NCI-H128 (cell line): ENCODE data around the gene SLC16A10.
"Not testable (repeated sequence)": the region's sequence is repeated elsewhere in the genome, so short reads cannot be mapped to it uniquely, and the experiment has no call there.

Source experiments
- DNase-seq: peaks from one replicate; lab custom pipeline; 2025; ENCODE audit not compliant: unreplicated experiment; lab: John Stamatoyannopoulos, UW

The SLC16A10 gene, protein sequence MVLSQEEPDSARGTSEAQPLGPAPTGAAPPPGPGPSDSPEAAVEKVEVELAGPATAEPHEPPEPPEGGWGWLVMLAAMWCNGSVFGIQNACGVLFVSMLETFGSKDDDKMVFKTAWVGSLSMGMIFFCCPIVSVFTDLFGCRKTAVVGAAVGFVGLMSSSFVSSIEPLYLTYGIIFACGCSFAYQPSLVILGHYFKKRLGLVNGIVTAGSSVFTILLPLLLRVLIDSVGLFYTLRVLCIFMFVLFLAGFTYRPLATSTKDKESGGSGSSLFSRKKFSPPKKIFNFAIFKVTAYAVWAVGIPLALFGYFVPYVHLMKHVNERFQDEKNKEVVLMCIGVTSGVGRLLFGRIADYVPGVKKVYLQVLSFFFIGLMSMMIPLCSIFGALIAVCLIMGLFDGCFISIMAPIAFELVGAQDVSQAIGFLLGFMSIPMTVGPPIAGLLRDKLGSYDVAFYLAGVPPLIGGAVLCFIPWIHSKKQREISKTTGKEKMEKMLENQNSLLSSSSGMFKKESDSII

DNA sequence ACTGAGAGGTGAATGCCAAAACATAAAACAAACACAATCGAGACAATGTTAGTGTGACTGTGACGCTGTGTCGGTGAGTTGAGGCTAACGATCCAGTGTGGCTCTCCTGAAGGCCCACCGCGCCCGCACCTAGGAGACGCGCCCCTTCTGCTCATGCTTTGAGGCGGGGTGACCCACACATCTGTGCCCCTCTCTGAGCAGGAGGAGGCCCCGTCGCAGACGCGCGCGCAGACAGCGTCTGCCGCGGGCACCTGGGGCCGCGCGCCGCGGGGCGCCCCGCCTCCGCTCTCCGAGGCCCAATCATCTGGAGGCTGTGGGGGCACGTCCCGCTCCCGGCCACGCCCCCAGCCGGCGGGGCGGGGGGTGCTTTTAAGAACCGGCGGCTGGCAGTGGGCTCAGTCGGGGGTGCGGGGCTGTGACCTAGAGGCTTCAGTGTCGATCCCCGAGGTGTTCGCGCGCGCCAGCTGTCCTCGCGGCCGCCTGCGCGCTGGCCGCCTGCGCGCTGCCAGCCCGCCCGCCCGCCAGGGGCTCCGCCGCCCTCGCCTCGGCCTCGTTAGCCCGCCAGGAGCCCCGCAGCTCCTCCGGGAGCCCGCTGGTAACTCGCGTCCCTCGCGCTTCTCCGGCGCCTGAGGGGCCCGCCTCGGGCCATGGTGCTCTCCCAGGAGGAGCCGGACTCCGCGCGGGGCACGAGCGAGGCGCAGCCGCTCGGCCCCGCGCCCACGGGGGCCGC, at the start of gene SLC16A10:
Gene SLC16A10, plus strand, starts transcription at position 398 of the 730 bp plus-strand sequence. Its CDS starts 250 bp downstream, at position 648.
- peak; percentile 76 for DNase-seq

DNA sequence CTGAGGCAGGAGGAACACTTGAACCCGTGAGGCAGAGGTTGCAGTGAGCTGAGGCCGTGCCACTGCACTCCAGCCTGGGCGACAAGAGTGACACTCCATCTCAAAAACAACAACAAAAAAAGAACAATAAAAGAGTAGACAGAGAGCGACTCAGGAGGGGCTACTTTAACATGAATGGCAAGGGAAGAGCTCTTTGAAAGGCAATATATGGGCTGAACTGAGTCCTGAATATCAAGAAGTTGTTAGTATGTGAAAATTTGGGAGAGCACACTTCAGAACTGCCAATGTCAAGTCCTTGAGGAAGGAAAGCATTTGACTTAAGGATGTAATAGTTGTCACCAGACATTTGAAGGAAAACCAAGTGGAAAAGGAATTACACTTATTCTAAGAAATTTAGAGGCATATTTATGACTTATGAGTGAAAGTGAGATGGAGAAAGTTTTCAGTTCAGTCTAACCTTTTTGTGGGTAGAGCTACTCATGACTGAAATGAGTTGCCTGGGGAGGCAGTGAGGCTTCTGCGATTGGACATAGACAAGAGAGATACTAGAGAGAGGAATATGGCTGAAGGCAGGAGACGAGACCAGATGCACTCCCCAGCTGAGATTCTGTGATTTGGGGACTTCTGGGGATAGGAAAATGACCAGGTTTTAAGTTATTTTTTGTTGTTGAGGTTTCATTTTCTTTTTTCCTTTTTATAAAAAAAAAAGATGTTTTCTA, 48.6 kb upstream of the SLC16A10 start:
- no peak for DNase-seq

DNA sequence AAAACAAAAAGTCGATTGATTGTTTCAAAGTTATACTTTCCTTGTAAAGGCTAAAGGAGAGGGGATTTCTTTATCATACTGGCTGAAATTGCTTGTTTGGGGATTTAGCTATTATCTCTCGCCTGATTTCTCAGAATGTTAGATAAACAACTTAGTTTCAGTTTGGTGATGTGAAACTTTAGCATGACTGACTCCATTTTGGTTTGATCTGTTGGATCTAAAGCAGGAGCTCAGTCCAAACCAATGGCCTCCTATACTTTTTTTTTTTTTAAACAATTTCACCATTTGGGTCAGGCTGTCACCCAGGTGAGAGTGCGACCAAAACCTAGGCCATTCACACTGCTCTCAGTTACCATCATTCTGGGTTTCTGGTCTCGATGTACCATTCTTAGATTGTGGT, 45.4 kb upstream of the SLC16A10 start:
- DNase-seq, result no peak

DNA sequence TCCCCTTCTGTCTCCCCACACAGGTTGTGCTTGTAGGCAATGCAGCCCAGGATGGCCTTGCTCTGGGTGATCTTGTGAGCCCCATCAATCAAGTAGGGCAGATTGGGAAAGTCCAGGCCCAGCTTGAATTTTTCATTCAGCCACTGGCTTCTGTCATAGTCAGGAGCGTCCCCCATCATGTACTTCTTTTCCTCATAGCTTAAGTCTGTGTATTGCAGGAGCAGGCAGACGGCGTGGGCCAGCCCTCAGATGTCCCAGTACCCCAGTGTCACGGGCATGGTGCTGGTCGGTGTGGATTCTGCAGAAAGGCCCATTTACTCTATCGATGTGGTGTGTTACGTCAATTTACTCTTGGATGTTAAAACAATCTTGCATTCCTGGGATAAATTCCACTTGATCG, 40.1 kb upstream of the SLC16A10 start:
- no peak for DNase-seq

DNA sequence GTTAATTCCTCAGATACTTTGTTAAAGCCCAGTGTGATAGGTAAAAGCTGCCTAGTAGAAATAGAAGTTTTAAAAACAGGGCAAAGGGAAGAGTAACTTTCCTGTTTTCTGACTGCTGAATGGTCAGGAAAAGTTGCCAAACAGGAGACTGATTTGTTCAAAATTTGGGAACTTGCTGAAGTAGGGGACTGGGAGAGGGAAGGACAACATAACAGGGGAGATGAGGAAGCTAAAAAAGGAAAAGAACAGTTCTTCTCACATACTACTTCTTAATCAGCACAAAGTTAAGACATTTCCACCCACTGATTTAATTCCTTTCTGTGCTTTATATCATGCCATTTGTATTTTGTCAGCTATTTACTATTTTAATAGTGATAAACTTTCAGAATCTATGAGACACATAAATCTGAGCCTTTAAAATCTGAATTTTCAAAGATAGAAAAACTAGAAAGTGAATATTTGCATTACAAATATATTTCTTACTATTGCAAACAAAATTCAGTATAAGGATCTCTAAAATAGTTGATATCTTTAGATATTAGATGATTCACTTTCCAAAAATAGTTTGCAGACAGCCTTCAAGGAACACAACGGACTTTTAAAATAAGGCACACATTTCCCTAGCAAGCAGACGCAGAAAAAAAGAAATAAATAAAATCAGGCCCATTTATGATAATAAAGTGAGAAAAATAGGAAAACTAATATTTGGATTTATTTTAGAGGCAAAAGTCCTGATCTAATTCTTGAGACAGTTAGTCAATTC, 36.9 kb upstream of the SLC16A10 start:
- no peak for DNase-seq

DNA sequence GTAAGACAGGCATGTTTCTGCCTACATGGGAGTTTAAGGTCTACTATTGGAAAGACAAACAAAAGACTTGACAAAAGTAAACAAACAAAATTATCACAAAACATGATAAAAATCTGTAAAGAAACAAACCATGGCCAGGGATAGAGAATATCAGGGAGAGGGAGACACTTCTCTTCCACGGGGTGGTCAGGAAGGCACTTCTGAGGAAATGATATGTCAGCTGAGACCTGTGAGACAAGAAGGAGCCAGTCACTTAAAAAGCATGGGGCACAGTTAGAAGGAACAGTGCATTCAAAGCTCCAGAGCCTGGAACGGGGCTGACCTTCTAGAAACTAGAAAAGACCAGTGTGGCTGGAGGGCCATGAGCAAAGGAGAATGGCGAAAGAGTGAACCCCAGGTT, 35.1 kb upstream of the SLC16A10 start:
- DNase-seq, result no peak

DNA sequence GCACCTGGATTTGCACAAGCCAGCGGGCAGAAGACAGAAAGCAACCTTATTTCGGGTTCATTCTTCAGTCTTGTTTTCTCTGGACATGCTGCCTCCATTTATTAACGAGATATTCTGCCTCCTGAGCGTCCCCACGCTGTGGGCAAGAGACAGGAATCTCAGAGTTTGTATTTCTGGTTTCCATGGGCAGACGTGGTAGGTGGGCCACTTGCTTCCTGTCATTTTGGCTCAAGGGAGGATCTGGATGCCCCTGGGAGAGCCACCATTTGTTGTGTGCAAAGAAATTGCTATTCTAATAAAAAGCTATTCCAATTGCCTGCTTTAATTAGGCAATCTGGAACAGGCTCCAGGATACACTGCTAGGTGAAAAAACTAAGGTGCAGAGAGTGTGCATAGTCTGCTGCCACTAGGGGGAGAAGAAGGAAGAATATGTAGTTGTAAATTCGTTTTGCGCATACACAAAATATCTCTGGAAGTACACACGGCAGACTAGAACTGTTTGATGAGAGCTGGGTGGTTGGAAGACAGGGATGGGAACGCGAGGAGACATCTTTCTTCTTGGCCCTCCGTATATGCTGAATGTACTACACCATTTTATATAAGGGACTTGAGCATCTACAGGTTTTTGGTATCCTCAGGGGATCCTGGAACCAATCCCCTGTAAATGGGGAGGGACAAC, 30.1 kb upstream of the SLC16A10 start:
- no peak for DNase-seq

DNA sequence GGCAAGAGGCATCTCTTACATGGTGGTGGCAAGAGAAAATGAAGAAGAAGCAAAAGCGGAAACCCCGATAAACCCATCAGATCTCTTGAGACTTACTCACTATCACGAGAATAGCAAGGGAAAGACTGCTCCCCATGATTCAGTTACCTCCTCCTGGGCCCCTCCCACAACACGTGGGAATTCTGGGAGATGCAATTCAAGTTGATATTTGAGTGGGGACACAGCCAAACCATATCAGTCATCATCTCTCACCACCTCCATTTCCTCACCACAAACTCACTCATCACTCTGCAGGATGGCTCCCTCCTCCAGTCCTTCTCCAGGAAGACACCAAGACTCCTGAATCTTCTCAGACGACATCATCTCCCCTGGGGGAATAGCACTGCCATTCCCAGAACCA, 25.8 kb upstream of the SLC16A10 start:
- DNase-seq, result no peak

DNA sequence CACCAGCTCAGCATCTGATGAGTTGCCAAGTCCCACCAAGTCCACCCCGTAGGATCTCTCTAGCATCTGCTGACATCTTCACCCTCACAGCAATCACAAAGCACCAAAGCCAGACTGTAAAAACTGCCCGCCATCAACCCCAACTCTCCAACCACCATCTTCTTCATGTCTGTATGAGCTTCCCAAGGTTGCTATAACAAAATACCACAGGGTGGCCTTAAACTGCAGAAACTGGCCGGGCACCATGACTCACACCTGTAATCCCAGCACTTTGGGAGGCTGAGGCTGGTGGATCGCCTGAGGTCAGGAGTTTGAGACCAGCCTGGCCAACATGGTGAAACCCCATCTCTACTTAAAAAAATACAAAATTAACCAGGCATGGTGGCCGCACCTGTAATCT, 25.3 kb upstream of the SLC16A10 start:
- DNase-seq, result not testable (repeated sequence)

DNA sequence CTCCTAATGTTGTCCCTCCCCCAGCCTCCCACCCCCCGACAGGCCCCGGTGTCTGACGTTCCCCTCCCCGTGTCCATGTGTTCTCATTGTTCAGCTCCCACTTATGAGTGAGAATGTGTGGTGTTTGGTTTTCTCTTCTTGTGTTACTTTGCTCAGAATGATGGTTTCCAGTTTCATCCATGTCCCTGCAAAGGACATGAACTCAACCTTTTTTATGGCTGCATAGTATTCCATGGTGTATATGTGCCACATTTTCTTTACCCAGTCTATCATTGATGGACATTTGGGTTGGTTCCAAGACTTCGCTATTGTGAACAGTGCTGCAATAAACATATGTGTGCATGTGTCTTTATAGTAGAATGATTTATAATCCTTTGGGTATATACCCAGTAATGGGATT, 24.4 kb upstream of the SLC16A10 start:
- DNase-seq, result not testable (repeated sequence)

DNA sequence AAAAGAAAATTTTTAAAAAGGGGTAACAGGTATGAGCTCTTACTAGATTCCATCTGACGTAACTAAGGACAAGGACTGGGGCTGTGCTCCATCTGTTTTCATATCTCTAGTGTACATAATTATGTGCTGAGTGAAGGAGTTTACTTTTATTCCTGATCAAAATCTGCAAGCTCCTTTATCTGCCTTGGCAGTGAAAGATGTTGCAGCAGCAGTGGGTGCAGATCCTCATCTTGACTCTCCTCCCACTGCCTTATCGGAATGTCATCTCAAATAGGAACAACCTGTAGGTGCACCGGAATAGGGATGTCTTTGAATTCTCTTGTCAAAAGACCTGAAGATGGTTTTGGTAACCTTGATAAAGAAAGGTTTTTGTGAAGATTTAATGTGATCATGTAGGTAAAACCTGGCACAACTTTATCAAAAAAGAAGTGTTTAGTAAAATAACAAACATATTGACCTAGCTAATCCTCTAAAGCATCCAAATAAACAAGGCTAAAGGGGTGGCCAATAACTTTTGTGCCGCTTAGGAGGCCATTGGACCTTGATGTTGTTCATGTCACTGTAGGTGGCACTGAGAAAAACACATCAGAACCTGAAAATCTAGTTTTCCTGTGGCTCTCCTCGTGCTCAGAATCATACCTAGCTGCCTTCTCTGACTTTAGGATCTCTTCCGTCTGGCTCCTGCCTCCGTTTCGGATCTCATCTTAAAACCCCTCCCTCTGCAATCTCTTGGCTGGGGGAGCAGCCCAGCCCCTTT, 19.0 kb upstream of the SLC16A10 start:
- no peak for DNase-seq

DNA sequence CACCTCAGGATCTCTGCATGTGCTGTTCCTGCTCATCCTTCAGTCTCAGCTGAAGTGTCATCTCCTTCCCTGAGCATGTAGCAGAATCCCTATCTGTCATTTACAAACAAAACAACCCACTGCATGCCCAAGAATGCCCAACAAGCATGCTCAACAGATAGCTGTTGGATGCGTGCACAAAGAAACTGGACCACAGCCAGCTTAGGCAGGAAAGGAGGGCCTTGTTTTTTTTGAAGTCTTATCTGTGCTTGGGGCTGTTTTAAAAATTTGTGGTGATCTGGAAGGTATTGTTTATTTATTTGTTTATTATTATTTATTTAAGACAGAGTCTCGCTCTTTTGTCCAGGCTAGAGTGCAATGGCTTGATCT, 18.5 kb upstream of the SLC16A10 start:
- DNase-seq, result no peak

DNA sequence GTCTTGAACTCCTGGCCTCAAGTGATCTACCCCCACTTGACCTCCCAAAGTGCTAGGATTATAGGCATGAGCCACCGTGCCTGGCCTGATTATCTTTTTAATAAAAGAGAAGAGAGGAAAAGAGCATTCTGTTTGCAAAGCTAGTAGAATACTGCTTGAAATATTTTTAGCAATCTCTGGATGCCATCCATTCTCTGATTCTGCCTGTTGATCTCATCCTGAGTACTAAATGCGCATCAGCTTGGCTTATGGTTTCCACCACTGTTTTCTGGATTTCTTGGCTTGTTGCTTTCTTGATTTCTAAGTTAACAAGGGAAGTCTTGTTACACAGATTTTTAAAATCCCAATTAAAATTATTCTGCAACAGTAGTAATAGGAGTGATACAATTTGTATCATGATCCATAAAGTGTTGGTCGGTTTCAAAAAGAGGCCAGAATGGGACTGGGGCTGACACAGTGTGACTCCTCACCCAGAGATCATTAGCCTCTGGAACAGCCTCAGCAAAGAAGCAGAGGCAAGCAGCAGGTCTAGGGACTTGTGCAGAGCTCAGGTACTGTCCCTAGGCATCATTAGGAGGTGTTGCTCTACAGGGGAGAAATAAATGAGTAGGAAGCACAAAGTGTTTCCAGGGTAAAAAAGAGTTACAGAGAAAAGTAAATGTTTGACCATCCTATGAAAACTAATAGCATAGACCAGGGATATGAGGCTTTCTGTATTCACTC, 17.8 kb upstream of the SLC16A10 start:
- DNase-seq, result no peak

DNA sequence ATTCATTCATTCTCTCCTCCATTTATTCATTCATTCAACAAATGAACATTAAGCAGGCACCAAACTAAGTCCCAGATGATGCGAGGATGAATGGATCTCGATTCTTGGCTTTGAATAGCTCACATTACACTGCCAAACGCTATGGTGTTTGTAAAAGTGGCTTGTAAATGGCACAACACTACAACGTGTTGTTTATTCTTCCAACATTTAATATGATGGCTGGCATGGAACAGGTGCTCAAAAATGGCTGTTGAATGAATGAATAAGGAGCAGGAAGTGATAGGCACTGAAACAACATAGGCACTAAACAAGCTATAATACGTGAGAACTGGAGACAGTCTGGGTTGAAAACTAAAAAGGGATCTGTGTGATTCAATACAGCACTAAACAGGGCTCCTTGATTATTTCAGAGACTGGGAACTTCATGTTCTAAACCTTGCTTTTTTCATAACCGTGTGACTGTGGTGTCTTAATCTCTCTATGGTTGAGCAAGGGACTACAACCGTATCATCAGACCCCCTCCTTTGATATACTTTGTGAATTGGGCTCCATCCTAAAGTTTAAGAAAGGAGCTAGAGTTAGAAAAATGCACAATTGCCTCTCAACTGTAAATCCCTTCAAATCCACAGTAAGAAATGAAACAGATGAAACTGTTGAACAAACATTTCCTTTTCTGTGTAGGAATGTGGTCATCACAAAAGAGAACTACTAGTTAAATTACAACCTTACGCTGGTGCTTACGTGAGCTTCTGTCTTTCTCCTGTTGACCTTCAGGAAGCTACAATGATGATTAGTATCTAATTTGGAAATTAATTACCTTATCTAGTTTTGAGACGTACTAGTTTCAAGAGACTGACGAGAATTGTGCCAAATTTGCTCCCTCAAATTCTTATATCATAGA, 16.9 kb upstream of the SLC16A10 start:
- DNase-seq, result no peak

DNA sequence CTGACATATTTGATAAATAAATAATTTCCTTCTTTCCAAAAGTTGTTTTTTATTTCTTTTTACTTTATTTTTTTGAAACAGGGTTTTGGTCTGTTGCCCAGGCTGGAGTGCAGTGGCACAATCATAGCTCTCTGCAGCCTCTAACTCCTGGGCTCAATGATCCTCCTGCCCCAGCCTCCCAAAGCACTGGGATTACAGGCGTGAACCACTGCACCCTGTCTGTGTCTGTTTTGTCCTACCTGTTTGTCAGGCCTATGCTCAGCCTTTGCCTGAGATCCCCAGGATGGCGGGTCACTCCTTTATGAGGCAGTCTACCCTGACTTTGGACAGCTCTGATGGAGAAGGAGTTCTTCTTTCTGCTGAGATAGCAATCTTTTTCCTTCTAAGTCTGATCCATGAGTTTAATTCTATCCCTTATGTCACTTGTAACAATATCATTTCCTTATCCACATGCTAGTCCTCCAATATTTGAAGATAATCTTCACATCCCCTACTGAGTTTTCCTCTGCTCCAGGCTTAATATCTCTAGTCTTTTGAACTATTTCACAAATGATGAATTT, 14.4 kb upstream of the SLC16A10 start:
- DNase-seq, result no peak

DNA sequence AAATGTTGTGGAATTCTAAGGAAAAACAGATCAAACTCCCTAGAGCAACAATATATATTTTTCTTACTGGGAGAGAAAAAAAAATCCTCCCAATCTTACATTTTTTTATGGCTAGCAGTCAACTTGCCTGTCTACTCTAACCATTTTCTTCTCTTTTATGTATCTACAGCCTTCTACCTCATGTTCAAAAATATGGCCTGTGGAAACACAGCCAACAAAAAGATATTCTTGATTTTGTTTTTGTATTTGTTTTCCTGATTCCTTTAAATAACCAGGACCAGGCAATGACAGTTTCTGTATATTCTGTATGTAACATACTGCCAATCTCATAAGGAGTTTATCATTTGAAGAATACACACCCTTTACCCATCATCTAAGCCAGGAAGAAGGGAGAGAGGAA, 13.0 kb upstream of the SLC16A10 start:
- no peak for DNase-seq

DNA sequence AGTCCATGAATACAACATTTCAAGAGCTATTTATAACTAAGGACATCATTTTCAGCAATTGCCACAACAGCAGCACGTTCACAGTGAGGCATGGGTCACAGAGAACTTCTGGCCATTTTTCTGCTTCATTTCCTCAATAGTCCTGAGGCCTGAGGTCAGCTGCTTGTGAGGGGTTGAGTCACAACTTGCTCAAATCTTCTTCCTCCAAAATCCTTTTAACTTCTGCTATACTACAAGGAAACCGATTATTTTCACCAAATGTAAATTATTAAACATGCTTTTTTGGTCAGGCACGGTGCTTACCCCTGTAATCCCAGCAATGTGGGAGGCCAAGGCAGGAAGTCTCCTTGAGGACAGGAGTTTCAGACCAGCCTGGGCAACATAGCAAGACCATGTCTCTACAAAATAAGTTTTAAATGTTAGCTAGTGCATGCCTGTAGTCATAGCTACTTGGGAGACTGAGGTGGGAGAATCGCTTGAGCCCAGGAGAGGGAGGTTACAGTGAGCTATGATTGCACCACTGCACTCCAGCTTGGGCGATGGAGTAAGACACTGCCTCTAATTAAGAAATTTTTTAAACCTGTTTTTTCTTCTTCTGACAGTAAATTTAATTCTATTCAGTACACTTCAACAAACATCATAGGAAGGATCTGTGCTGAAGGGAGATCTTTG, 11.1 kb upstream of the SLC16A10 start:
- DNase-seq, result no peak
